GM18498 (cell line): ENCODE measurements around the gene UBAC2.

Source experiments
- ATAC-seq: cut with Tn5 transposase; IDR thresholded peaks from one replicate; pipeline ENCODE4 v1.9.1; 2021; ENCODE audit warnings: mild to moderate bottlenecking, moderate library complexity; ENCODE audit not compliant: unreplicated experiment

The UBAC2 gene, protein sequence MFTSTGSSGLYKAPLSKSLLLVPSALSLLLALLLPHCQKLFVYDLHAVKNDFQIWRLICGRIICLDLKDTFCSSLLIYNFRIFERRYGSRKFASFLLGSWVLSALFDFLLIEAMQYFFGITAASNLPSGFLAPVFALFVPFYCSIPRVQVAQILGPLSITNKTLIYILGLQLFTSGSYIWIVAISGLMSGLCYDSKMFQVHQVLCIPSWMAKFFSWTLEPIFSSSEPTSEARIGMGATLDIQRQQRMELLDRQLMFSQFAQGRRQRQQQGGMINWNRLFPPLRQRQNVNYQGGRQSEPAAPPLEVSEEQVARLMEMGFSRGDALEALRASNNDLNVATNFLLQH

DNA sequence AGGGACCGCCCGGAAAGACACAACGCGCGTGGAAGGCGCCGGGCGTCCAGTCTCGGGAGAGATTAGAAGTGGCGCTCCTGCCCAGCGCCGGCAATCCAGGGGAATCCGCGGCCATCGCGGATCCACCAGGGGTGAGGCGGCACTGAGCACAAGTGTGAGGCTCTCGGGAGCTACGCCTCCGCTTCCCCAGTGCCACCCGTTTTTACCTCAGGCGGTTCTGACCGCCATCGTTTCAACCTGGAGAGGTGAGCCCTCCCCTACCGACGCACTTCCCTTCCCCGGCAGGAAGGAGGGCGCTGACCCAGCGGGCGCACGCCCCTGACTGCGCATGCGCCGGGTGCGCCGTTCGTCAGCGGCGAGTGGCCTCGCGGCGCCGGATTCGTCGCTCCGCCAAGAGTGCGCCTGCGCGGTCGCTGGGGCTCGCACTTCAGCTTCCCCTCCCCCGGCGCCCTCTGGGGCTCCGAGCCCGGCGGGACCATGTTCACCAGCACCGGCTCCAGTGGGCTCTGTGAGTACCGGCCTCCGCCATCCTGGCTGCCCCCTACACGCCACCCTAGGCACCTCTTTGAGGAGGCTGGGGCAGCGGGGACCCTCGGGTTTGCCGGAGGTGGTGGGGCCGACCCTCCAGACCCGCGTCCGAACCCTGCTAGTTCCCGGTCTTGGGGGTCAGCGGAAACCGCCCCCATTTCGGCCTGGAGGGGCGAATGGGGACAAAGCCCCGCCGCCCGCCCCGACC is at the start of gene UBAC2:
TSS of gene UBAC2 (plus strand) at position 423 of the 736 bp plus-strand sequence. CDS start at position 478, 55 bp downstream.
- ATAC-seq: peak; percentile 78

DNA sequence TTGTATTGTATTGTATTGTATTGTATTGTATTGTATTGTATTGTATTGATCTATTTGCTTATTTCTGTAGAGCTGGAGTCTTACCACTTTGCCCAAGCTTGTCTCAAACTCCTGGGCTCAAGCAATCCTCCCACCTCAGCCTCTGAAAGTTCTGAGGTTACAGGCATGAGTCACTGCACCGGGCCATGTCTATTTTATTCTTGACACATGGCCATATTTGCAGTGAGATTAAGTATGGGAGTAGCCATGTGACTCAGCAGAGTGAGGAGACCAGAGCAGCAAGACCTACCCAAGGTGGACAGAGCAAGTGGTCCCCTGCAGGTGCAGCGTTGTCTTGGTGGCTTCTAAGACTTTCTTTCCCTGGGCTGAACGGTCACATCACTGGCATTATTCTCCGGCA is 49.1 kb upstream of the UBAC2 start:
- ATAC-seq: peak; percentile 90

DNA sequence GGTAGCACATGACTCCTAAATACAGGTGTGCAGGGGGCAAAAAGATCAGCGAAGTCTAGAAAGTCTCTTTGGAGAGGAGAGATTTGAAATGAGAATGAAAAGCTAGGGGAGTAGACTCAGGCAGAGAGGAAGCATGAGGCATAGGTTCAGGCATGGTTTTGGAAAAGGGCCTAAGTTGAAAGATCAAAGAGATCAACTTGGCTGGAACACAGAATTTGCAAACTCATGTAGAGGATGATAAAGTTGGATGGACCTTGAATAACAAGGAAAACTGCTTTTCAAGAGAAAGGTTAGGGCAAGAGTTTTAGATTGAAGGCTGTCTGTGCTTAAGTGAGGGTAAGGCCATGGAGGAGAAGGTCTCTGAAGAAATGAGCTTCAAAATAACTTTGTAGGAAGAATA is 47.4 kb upstream of the UBAC2 start:
- ATAC-seq: no peak

DNA sequence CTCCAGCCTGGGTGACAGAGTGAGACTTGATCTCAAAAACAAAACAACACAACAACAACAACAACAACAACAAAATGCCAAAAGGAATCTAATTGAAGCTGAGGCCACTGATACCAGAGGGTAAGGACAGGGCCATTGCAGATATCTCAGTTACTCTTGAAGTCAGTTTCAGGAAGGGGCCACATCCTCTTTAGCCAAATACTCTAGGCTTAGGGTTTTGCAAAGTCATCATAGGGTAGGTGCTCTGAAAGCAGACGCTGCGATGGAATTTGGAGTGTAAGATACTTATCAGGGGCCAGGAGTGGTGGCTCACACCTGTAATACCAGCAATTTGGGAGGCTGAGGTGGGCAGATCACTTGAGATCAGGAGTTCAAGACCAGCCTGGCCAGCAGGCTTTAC is 46.6 kb upstream of the UBAC2 start:
- ATAC-seq: peak; percentile 39

DNA sequence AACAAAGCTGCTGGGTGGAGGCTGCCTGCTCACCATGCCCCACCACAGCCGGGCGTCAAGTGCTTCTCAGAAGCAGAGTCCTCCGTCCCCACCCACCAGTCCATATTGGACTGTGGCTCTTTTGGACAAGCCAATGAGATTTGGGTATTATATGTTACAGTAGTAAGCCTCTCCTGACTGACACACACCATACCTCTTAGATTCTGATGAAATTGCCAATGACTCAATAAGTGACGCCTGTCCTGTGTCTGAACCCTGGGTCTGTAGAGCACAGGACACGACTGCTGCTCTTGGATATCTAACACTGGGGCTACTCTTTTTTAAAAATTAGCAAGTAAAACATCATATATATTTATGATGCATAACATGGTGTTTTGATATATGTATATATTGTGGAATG is 44.8 kb upstream of the UBAC2 start:
- no peak for ATAC-seq

DNA sequence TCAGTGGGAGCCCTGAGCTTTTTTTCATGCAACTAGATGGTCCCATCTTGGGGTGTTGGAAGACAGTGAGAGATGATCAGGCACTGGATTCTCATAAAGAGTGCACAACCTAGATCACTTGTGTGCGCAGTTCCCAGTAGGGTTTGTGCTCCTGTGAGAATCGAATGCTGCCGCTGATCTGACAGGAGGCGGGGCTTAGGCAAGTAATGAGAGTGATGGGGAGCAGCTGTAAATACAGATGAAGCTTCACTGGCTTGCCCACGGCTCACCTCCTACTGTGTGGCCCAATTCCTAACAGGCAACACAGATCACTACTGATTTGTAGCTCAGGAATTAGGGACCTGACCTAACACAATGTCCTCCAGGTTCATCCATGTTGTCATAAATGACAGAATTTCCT is 43.6 kb upstream of the UBAC2 start:
- ATAC-seq: no peak

DNA sequence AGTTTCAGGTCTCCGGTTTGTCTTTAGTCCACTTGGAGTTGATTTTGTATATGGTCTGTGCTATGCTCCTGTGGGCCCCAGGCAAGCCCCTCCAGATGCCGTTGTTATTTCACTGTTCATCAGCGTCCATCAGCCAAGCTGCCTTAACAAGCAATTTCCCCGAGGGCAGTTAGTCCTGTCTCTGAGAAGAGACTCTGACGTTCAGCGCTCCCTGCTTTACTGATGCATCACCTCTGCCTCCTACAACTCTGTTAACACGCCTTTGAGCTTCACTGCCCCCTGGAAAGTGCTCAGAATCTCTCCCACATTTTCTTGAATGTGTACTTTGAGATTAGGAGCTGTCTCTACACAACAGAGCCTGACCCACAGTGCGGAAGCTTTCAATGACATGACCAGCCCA is 41.8 kb upstream of the UBAC2 start:
- no peak for ATAC-seq

DNA sequence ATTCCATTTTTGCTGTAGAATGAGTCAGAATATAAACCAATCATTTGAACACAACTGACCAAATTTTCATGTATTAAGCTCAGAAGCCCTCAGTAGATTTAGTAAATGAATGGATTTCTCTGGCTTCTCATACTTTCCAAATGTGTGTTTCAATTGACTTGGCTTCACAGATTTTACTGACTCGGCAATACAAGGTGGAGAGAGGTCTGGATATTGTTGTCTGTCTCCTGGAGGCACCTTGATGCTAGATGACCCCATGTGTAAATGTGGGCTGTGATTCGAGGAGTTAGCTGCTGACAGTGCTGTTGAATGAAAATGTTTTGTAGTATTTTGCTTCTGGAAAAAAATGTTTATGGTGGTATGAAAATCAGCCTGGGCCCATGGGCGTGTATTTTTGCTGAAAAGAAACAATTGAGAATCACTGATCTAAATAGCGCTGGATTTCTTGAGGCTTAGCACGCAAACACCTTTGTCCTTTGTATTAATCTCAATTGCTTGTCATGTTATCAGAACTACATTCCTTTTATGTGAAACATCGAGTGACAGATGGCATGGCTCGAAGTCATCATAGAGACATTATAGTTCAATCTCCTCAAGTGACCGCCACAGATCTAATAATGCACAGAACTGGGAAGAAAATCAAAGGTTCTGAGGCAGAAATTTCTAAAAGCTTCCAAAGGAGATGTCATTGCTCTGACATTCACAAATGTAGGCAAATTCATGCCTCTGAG is 41.2 kb upstream of the UBAC2 start:
- ATAC-seq: no peak

DNA sequence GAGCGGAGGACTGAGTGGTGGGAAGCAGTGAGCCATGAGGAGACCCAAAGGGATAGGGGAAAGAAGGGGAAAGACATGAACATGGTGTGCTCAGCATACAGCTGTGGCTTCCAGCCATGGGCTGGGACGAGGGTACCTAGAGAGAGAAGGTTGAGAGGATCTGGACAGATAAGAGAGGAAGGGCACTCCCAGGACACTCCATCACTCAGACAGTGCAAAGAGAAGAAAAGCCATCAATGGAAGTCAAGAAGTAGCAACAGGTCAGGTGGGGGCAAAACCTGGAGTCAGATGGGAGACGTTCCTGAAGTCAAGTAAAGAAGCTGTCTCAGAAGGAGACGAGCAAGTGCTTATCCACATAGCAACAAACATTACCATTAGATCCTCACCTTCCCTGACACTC is 40.2 kb upstream of the UBAC2 start:
- no peak for ATAC-seq

DNA sequence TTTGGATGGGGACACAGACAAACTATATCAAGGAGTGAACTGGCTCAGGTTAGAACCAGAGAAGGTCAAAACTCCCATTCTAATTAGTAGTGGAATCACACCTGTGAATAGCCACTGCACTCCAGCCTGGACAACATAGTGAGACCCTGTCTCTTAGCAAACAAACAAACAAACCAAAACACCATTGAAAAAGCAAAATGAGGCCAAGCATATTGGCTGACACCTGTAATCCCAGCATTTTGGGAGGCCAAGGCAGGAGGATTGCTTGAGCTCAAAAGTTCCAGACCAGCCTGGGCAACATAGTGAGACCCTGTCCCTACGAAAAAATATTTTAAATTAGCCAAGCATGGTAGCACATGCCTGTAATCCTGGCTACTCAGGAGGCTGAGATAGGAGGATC is 39.1 kb upstream of the UBAC2 start:
- ATAC-seq: no peak

DNA sequence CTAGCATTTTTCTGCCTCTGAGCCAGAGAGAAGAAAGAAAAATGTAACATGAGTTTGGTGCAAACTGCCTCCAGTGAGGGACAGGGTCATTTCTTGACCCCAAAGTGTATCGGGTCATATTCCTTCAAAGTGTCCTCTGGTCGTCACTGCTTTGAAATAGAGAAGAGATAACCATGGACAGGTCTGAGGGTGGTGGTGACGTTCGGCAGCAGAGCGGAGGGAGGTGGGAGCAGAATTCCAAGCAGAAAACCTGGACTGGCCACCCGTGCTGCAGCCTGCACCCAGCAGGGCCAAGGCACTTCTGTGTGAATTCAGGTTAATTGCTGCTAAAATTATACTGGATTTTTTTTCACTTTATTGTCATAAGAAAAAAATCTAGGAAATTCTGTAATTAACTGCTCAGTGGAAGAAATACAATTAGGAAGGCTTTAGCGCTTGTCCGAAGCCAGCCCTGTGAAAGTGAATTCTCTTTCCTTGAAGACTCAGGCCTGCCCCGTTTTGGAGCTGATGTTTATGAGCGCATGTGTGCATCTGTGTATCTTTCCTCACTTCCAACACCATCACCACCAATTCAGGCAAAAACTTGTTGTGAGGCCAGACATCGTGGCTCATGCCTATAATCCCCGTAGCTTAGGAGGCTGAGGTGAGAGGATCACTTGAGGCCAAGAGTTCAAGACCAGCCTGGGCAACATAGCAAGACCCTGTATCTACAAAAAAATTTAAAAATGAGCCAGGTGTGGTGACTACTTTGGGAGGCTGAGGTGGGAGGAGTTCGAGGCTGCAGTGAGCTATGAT is 37.9 kb upstream of the UBAC2 start:
- ATAC-seq: no peak

DNA sequence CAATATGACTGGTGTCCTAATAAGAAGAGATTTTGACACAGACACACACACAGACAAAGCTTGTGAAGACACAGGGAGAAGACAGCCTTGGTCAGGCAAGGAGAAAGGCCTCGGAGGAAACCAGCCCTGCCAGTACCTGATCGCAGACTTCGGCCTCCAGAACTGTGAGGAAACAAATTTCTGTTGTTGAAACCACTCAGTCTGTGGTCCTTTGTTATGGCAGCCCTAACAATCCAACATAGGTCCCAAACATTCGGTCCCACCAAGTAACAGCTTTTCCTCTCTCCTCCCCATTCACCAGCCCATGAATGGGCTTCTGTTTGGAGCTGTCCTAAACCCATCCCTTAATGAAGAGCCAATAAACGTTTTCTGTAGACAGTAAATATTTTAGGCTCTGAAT is 36.4 kb upstream of the UBAC2 start:
- ATAC-seq: no peak

DNA sequence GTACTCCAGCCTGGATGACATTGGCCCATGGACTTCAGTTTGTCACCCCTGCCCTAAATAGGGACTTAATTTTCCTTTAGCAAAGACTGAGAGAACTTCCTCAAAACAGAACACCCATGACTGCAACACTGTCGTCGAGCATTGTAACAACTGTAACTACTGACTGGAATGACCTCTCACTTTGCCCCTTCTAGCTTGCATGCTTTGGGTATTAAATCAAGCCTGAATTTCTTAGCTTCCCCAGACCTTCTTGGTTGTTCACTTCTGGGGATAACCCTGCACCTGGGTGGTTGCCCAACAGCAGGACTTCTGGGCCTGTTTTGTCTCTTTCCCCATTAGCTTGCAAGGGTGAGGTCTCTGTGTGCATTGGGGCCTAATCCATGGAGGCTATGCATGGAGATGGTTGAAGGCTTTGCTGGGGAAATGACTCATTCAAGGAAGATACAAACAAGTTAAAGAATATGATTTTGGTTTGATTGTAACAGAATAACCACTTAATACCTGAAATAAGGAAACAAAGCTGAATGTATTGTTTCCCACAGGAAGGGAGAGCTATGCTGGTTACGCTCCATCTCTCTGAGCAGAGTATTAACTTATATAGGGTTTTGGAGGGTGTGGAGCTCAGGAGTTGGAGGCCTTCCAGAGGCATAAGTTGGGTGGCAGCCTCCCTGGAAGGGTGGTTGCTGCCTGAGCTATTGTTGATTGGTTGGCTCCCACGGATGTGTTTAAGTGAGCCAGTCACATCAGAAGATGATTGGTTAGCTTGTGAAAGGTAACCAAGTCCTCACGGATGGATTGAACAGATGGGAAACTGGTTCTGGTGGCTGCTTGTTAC is 34.7 kb upstream of the UBAC2 start:
- ATAC-seq: no peak

DNA sequence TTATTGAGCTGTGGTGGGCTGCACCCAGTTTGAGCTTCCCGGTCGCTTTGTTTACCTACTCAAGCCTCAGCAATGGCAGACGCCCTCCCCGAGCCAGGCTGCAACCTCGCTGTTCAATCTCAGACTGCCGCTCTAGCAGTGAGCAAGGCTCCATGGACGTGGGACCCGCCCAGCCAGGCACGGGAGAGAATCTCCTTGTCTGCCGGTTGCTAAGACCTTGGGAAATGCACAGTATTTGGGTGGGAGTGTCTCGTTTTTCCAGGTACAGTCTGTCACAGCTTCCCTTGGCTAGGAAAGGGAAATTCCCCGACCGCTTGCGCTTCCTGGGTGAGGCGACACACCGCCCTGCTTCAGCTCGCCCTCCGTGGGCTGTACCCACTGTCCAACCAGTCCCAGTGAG is 27.7 kb upstream of the UBAC2 start:
- no peak for ATAC-seq

DNA sequence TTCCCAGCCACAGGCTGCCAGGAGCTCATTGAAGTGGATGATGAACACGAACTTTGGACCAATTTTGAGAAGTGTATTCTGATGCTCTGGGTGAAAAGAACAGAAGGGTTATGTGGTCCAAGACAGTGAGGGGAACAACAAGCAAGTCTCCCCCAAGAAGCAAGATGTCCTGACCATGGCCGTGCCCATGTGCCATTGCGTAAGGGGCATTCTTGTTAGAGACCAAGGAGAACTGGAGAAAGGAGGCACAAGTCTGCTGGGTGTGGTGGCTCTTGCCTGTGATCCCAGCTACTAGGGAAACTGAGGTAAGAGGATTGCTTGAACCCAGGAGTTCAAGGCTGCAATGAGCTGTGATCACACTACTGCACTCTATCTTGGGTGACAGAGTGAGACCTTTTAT is 27.0 kb upstream of the UBAC2 start:
- ATAC-seq: no peak

DNA sequence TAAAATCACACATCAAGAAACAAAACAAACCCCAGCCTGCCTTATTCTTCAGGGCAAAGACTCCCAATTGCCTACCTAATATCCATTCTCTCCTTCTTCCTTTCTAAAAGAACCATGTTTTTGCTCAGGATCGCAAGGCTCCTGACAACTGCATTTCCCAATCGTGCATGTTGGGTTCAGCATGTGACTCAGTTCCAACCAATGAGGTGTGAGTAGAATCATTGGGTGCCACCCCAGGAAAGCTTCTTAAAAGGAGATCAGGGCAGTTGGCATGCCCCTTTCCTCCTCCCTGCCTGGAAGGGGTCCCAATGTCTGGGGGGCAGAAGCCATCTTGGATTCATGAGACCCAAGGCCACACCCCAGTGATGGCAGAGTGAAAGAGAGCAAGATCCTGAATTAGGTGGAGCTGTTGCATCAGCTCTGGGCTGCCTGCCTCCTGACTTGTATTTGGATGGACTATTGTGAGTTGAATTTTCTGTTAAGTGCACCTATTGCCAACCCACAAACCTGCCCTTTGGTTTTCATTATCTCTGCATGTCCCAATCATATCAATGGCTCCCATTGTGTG is 26.0 kb upstream of the UBAC2 start:
- ATAC-seq: no peak

DNA sequence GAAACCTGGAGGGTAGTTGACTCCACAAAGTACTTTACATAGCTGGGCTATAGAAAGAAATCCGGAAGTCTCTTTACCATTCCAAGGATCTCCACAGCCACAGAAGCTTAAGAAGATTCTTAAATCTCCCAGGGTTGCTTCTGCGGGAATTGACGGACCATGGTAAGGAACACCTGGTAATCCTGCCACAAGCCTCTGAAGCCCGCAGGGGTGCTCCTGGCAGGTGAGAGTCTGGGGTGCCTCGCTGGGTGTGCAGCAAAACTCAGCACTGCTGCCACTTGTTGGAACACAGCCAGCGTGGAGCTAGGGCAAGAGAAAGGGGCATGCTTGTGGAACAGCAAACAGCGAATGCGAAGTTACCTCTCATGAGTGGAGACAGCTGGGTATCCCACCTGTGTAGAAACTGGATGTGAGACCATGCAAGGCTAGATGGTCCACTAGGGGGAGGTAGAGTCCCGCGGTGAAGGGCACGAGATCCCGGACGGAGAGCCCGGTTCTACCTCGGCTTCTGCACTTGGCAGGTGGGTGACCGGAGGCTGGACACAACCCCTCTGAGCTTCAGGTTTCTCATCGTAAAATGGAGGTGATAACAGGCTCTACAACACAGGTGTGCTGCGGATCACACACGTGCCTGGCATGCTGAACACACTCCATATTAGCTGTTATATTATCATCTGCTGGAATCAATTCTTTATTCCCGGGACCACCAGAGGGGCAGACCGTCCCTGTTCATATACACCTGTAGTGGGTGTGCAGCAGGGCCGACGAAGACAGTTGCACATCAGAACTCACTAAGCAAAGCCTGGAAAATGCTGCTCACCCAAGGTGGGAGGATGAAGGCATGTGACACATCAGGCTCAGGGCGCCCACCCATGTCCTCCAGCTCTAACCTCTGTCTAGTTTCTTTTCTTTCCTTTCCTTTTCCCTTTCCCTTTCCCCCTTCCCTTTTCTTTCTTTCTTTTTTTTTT is 24.1 kb upstream of the UBAC2 start:
- peak; percentile 85 for ATAC-seq

DNA sequence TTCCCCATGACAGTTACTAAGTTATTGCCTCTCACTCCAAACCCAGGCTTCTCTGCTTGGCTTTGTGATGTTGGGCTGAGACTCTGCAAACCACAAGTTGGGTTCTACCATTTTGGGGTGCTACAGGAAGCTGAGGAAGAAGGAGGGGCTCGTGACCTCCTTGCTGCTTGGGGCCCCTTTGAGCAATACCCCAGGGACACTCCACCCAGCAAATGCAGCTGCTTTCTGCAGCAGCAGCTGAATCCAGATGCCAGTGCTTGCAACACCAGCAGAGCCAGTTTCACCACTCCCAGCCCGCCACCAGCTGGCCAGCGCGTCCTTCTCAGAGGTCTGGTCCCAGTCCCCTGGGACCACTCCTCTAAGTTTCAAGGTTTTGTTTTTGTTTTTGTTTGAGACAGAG is 22.0 kb upstream of the UBAC2 start:
- ATAC-seq: peak; percentile 70

DNA sequence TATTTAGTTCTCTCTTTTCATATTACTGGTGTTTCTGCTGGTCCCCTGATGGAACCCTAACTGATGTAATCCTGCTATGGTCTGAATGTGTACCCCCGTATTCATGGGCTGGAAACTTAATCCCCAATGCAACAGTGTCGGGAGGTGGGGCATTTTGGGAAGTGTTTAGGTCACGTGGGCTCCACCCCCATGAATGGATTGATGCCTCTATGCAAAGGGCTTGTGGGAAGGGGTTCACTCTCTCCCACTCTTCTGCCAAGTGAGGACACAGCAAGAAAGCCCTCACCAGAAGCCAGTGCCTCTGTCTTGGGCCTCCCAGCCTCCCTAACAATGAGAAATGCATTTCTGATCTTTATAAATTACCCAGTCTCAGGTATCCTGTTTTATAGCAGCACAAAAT is 21.2 kb upstream of the UBAC2 start:
- no peak for ATAC-seq
